ENCODE measurements around the gene PIH1D1.

The PIH1D1 gene

GRCh38 chr19:49441210-49441959 lies 10.2 kb downstream of the PIH1D1 start, which contains the start of gene SLC17A7 (continued):
- no peak for TF ChIP-seq ZNF16 (tag by site-specific recombination; IDR thresholded peaks at IDR 0.05; ENCODE audit: low read depth)
- TF ChIP-seq ZNF423 (tag by site-specific recombination; IDR thresholded peaks at IDR 0.05) = no peak
- no peak for TF ChIP-seq ZNF561 (tag by site-specific recombination; IDR thresholded peaks at IDR 0.05; ENCODE audit: borderline replicate concordance)
- TF ChIP-seq GFI1B (tag by site-specific recombination; IDR thresholded peaks at IDR 0.05) = no peak
- peak; percentile 13; the same call in 1 of the 2 replicates for TF ChIP-seq ZIC2 (tag by site-specific recombination; IDR thresholded peaks at IDR 0.05)
- TF ChIP-seq ZBTB7A (tag by site-specific recombination; IDR thresholded peaks at IDR 0.05; ENCODE audit: low read depth) = peak; percentile 51; the same call in 1 of the 2 replicates
- TF ChIP-seq ZNF639 (tag by site-specific recombination; IDR thresholded peaks at IDR 0.05) = no peak
- TF ChIP-seq ZBTB10 (tag by site-specific recombination; IDR thresholded peaks at IDR 0.05) = peak; percentile 61; the same call in 1 of the 2 replicates
- TF ChIP-seq ZNF777 (tag by site-specific recombination; IDR thresholded peaks at IDR 0.05; ENCODE audit: borderline replicate concordance) = peak; percentile 59; the same call in 1 of the 2 replicates
- no peak for TF ChIP-seq PRDM6 (tag by site-specific recombination; IDR thresholded peaks at IDR 0.05)
- TF ChIP-seq REST (tag by site-specific recombination; IDR thresholded peaks at IDR 0.05) = no peak
- TF ChIP-seq PRDM10 (tag by site-specific recombination; IDR thresholded peaks at IDR 0.05) = peak; percentile 55
- TF ChIP-seq ZNF223 (tag by site-specific recombination; IDR thresholded peaks at IDR 0.05) = no peak
- 0 out of 2 replicates have a peak, but pooled peaks have one; percentile 44 for TF ChIP-seq ZNF157 (tag by site-specific recombination; IDR thresholded peaks at IDR 0.05)
- no peak for TF ChIP-seq SALL2 (tag by site-specific recombination; IDR thresholded peaks at IDR 0.05; ENCODE audit: borderline replicate concordance)
- TF ChIP-seq EGR2 (tag by site-specific recombination; IDR thresholded peaks at IDR 0.05; ENCODE audit: low read depth) = peak; percentile 61
- TF ChIP-seq PBX3 (CRISPR knock-in tag; IDR thresholded peaks at IDR 0.05) = no peak
- TF ChIP-seq ZNF221 (tag by site-specific recombination; IDR thresholded peaks at IDR 0.05; ENCODE audit: borderline replicate concordance) = no peak
- TF ChIP-seq ZNF324 (tag by site-specific recombination; IDR thresholded peaks at IDR 0.05) = no peak
- TF ChIP-seq ZNF707 (tag by site-specific recombination; IDR thresholded peaks at IDR 0.05) = no peak
